OCI-LY1 (cell line): ENCODE measurements around the gene LIPT1.

Experiments
- CTCF ChIP-seq: fragments of 200-600 bp; sonication (generic), shearing (Covaris generic); IDR thresholded peaks from 2 replicates; pipeline ENCODE4 v1.5.1; 2017; ENCODE audit warnings: mild to moderate bottlenecking, antibody characterized with exemption, low read length, moderate library complexity, mixed read lengths
- EZH2 ChIP-seq: fragments of 200-600 bp; sonication (generic), shearing (Covaris generic); IDR thresholded peaks from 2 replicates; pipeline ENCODE4 v1.8.0; 2017; ENCODE audit warnings: borderline replicate concordance, mixed run types, mild to moderate bottlenecking, antibody characterized with exemption, low read length, moderate library complexity, mixed read lengths

- TF ChIP-seq CTCF (no peak), EZH2 (no peak)
Measured at GRCh38 chr2:99184811-99185210, 30.0 kb downstream of the LIPT1 start.
